Liver (tissue), 4 donors: Measurements from ENCODE around the gene STK38L. TPM values are rescaled to one million over a fixed set of nuclear protein-coding genes. Genes with fewer than 3 reads are reported as not detected.

Experiments
- polyA plus RNA-seq, 2 donors: library from polyadenylated mRNA; stranded (reverse) in 1 of 2; unstranded in 1 of 2; fragments of 200-250 nt in 1 of 2; fragments of >200 nt in 1 of 2; fragmentation: Nextera tagmentation in 1 of 2; extraction: Ambion mirVana in 1 of 2; gene quantifications; one replicate each; pipeline versions ENCODE4 v1.2.1 to v1.2.3, GENCODE V29; 2013 to 2015
- total RNA-seq, 2 donors: library from RNA; depleted of rRNA; stranded (reverse); fragments of >200 nt; gene quantifications; one replicate each; pipeline ENCODE4 v1.2.3, GENCODE V29; 2014
- donor health status: healthy.
- donor health status: healthy.
- donor health status: healthy.

Gene STK38L
- total and polyA plus RNA-seq, 4 donors = 2.8 to 8.6 (median 6.6) TPM

Other genes with a start within 250 kb of the STK38L start
- gene TM7SF3, start 229.9 kb upstream of the STK38L start, total RNA-seq = 10 to 100 TPM; 54.3 to 60.8 TPM
- 10 to 100 TPM; 21.5 to 35.0 TPM for gene TM7SF3, start 229.9 kb upstream of the STK38L start, polyA plus RNA-seq
- 10 to 100 TPM; 27.6 to 33.2 TPM for gene MED21, start 221.7 kb upstream of the STK38L start, total RNA-seq
- 10 to 100 TPM in 1 of 2 donors, 1 to 10 TPM in 1; 9.7 to 13.3 TPM for gene MED21, start 221.7 kb upstream of the STK38L start, polyA plus RNA-seq
- not detected for gene C12orf71, start 161.7 kb upstream of the STK38L start, total RNA-seq
- gene C12orf71, start 161.7 kb upstream of the STK38L start, polyA plus RNA-seq = not detected
- 1 to 10 TPM; 1.7 to 4.4 TPM for gene BMAL2, start 88.5 kb downstream of the STK38L start, total RNA-seq
- 1 to 10 TPM; 1.4 to 1.8 TPM for gene BMAL2, start 88.5 kb downstream of the STK38L start, polyA plus RNA-seq
- not detected for gene SMCO2, start 202.4 kb downstream of the STK38L start, total RNA-seq
- not detected for gene SMCO2, start 202.4 kb downstream of the STK38L start, polyA plus RNA-seq